ENCODE results near the gene CD151.

DNA sequence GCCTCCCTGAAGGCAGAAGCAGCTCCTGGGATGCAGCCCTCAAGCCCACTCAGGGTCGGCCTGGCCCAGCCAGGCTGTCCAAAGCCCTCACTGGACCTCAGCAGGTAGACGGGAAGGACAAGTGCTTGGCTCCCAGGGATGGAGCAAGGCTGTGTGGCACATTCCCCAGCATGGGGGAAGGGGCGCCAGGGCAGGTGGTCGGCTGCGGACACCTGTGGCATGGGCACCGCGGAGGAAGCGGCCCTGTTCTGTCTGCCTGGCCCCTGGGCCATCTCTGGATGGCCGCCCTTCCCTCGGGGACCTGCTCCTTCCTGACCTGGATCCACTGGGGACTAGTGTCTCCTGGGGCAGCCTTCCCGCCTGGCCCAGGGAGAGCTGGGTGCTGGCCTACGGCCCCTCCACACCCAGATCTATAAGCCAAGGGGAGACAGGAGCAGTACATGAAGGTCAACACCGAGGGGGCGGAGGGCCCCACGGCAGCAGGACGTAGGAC, 51.9 kb downstream of the CD151 start:
- TF ChIP-seq, protein P1, sequence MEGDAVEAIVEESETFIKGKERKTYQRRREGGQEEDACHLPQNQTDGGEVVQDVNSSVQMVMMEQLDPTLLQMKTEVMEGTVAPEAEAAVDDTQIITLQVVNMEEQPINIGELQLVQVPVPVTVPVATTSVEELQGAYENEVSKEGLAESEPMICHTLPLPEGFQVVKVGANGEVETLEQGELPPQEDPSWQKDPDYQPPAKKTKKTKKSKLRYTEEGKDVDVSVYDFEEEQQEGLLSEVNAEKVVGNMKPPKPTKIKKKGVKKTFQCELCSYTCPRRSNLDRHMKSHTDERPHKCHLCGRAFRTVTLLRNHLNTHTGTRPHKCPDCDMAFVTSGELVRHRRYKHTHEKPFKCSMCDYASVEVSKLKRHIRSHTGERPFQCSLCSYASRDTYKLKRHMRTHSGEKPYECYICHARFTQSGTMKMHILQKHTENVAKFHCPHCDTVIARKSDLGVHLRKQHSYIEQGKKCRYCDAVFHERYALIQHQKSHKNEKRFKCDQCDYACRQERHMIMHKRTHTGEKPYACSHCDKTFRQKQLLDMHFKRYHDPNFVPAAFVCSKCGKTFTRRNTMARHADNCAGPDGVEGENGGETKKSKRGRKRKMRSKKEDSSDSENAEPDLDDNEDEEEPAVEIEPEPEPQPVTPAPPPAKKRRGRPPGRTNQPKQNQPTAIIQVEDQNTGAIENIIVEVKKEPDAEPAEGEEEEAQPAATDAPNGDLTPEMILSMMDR (conservative IDR thresholded peaks at IDR 0.05; ENCODE audit: low read depth in 2 of 2) = no peak
- TF ChIP-seq, protein P2, sequence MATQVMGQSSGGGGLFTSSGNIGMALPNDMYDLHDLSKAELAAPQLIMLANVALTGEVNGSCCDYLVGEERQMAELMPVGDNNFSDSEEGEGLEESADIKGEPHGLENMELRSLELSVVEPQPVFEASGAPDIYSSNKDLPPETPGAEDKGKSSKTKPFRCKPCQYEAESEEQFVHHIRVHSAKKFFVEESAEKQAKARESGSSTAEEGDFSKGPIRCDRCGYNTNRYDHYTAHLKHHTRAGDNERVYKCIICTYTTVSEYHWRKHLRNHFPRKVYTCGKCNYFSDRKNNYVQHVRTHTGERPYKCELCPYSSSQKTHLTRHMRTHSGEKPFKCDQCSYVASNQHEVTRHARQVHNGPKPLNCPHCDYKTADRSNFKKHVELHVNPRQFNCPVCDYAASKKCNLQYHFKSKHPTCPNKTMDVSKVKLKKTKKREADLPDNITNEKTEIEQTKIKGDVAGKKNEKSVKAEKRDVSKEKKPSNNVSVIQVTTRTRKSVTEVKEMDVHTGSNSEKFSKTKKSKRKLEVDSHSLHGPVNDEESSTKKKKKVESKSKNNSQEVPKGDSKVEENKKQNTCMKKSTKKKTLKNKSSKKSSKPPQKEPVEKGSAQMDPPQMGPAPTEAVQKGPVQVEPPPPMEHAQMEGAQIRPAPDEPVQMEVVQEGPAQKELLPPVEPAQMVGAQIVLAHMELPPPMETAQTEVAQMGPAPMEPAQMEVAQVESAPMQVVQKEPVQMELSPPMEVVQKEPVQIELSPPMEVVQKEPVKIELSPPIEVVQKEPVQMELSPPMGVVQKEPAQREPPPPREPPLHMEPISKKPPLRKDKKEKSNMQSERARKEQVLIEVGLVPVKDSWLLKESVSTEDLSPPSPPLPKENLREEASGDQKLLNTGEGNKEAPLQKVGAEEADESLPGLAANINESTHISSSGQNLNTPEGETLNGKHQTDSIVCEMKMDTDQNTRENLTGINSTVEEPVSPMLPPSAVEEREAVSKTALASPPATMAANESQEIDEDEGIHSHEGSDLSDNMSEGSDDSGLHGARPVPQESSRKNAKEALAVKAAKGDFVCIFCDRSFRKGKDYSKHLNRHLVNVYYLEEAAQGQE (IDR thresholded peaks at IDR 0.05; ENCODE audit: unreplicated experiment) = no peak
- TF ChIP-seq EZH2phosphoT487 (IDR thresholded peaks at IDR 0.05; ENCODE audit: unreplicated experiment) = no peak
